Gastrocnemius medialis (tissue), 4 donors: Measurements from ENCODE around the gene HNRNPA0. TPM values are rescaled to one million over a fixed set of nuclear protein-coding genes. Genes with fewer than 3 reads are reported as not detected.

Source experiments
- ATAC-seq, 2 donors: fragments of 150-250 bp; one replicate each; pipeline ENCODE4 v1.9.1; 2016
- DNase-seq, 2 donors: peaks; one replicate each; pipeline ENCODE4 v3.0.0-alpha.2; 2019
- H3K27ac ChIP-seq, 4 donors: fragments of 200-600 bp; sonication (generic); 1 replicate in 1 of 4; 2 replicates in 3 of 4; pipeline ENCODE4 v1.5.1; 2016 to 2018; ENCODE audit warnings: mild to moderate bottlenecking in 2 of 4, moderate library complexity in 1 of 4
- H3K27me3 ChIP-seq, 3 donors: fragments of 200-600 bp; sonication (generic) in 2 of 3; 1 replicate in 1 of 3; 2 replicates in 2 of 3; pipeline versions ENCODE4 v1.5.1 to v1.6.0; 2016 to 2019; ENCODE audit warnings: mild to moderate bottlenecking in 1 of 3, moderate library complexity in 1 of 3
- H3K36me3 ChIP-seq, 2 donors: fragments of 200-600 bp; sonication (generic) in 1 of 2; one replicate each; pipeline ENCODE4 v1.5.1; 2017 to 2018
- H3K4me1 ChIP-seq, 2 donors: fragments of 200-600 bp; sonication (generic) in 1 of 2; one replicate each; pipeline ENCODE4 v1.5.1; 2016 to 2017; ENCODE audit warnings: mild to moderate bottlenecking in 2 of 2
- H3K4me3 ChIP-seq, 4 donors: fragments of 200-600 bp; sonication (generic) in 3 of 4; 1 replicate in 1 of 4; 2 replicates in 3 of 4; pipeline ENCODE4 v1.5.1; 2016 to 2019; ENCODE audit warnings: mild to moderate bottlenecking in 2 of 4
- H3K9me3 ChIP-seq, 3 donors: fragments of 200-600 bp; sonication (generic) in 2 of 3; 1 replicate in 1 of 3; 2 replicates in 2 of 3; pipeline ENCODE4 v1.5.1; 2016 to 2019
- POLR2A ChIP-seq, 2 donors: fragments of 450-650 bp; IDR thresholded peaks; one replicate each; pipeline ENCODE4 v1.6.1; 2017; ENCODE audit warnings: antibody characterized with exemption in 2 of 2, mild to moderate bottlenecking in 2 of 2, moderate library complexity in 2 of 2
- in situ Hi-C, 4 donors: fragments of 200-750 bp; cut with MboI; loops; one replicate each; pipeline versions ENCODE4 v1.15.0 to v1.8.0; 2017; ENCODE audit warnings: low sequenced_read_pairs in 4 of 4
- intact Hi-C: fragments of 100-400 bp; cut with DNase I; formaldehyde crosslinking; loops from one replicate; pipeline ENCODE4 v1.15.1; 2023; ENCODE audit warnings: low total_unique reads
- total RNA-seq, 4 donors: library from RNA; depleted of rRNA; stranded (reverse); fragments of >200 nt; gene quantifications; one replicate each; pipeline versions ENCODE4 v1.1.0 to v1.2.3, GENCODE V29; 2016
- TF ChIP-seq, protein P1 (sequence below), 5 experiments: fragments of 450-650 bp in 3 of 5; fragments of 200-600 bp in 2 of 5; sonication (generic) in 2 of 5; IDR thresholded peaks in 4 of 5; conservative IDR thresholded peaks in 1 of 5; 1 replicate in 4 of 5; 2 replicates in 1 of 5; pipeline ENCODE4 v1.5.1; 2016 to 2019; ENCODE audit warnings: antibody characterized with exemption in 5 of 5, mild to moderate bottlenecking in 3 of 5, moderate library complexity in 3 of 5

The HNRNPA0 gene
- total RNA-seq, 4 donors from 2014 or later = 4.2 to 6.0 (median 5.2) TPM

DNA sequence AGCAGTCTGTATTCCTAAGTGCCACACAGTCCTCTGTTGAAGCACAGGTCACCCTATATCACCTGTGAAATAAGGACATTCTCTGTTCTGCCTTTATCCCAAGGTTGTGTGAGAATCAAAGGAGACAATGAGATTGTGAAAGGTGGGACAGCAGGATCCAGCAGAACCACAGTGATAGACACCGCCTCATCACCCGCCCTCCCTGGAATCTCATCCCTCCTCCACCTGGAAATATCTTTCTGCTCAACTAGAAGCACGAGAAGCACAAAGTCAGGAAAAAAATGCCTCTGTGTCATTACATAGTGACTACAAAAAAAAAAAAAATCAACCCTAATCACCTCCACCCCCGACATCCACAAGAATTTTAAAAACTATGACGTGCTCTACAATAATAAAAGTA is 50.6 kb downstream of the HNRNPA0 start:
- DNase-seq (no peak), ATAC-seq (no peak)
- no peaks in the 10 kb centered on the region for H3K36me3 ChIP-seq
- no peak overlapping the region for H3K27ac ChIP-seq
- H3K27me3 ChIP-seq = no peaks in the 10 kb centered on the region
- TF ChIP-seq, protein P1, sequence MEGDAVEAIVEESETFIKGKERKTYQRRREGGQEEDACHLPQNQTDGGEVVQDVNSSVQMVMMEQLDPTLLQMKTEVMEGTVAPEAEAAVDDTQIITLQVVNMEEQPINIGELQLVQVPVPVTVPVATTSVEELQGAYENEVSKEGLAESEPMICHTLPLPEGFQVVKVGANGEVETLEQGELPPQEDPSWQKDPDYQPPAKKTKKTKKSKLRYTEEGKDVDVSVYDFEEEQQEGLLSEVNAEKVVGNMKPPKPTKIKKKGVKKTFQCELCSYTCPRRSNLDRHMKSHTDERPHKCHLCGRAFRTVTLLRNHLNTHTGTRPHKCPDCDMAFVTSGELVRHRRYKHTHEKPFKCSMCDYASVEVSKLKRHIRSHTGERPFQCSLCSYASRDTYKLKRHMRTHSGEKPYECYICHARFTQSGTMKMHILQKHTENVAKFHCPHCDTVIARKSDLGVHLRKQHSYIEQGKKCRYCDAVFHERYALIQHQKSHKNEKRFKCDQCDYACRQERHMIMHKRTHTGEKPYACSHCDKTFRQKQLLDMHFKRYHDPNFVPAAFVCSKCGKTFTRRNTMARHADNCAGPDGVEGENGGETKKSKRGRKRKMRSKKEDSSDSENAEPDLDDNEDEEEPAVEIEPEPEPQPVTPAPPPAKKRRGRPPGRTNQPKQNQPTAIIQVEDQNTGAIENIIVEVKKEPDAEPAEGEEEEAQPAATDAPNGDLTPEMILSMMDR (IDR thresholded peaks at IDR 0.05 in 4 of 5, conservative IDR thresholded peaks at IDR 0.05 in 1 of 5) = no peak
- no peak for TF ChIP-seq POLR2A (IDR thresholded peaks at IDR 0.05)
- in situ Hi-C loops = no loop called here
- no peaks in the 10 kb centered on the region for H3K9me3 ChIP-seq
- no peak overlapping the region for H3K4me3 ChIP-seq
- intact Hi-C loops = no loop called here
- H3K4me1 ChIP-seq = peaks cover 13% of the 10 kb centered on the region in 2 donors

- TF ChIP-seq POLR2A (IDR thresholded peaks at IDR 0.05) = no peak
- TF ChIP-seq, protein P1 (IDR thresholded peaks at IDR 0.05 in 4 of 5, conservative IDR thresholded peaks at IDR 0.05 in 1 of 5) = no peak
- in situ Hi-C loops = no loop called here
- Histone ChIP-seq H3K4me1 (peaks cover 13 to 17% of the 10 kb centered on the region in 2 donors), H3K9me3 (no peaks in the 10 kb centered on the region), H3K27ac (peak overlapping the region in 2 of 4 donors; percentile 8 to 44), H3K4me3 (no peak overlapping the region), H3K27me3 (no peaks in the 10 kb centered on the region), H3K36me3 (no peaks in the 10 kb centered on the region)
- intact Hi-C loops = no loop called here
- ATAC-seq (no peak), DNase-seq (no peak)
These were observed 53.9 kb downstream of the HNRNPA0 start for GRCh38 chr5:137700282-137700680.

- H3K9me3 ChIP-seq = no peaks in the 10 kb centered on the region
- in situ Hi-C loops (no loop called here), intact Hi-C loops (no loop called here)
- H3K27ac ChIP-seq = peak overlapping the region in 3 of 4 donors; percentile 8 to 44 (median 36)
- no peak overlapping the region for H3K4me3 ChIP-seq
- H3K4me1 ChIP-seq = peaks cover 13 to 24% of the 10 kb centered on the region in 2 donors
- TF ChIP-seq, protein P1 (IDR thresholded peaks at IDR 0.05 in 4 of 5, conservative IDR thresholded peaks at IDR 0.05 in 1 of 5) = no peak
- no peak for TF ChIP-seq POLR2A (IDR thresholded peaks at IDR 0.05)
- no peak for ATAC-seq
- no peak for DNase-seq
- H3K36me3 ChIP-seq = no peaks in the 10 kb centered on the region
- H3K27me3 ChIP-seq = no peaks in the 10 kb centered on the region
These were observed 54.6 kb downstream of the HNRNPA0 start for GRCh38 chr5:137699336-137700281.

GRCh38 chr5:137696481-137696880 is 57.7 kb downstream of the HNRNPA0 start:
- Histone ChIP-seq H3K36me3 (peaks cover 0 to 4% of the 10 kb centered on the region in 2 donors), H3K4me3 (no peak overlapping the region), H3K9me3 (no peaks in the 10 kb centered on the region), H3K4me1 (peaks cover 13 to 25% of the 10 kb centered on the region in 2 donors), H3K27ac (peak overlapping the region in 2 of 4 donors; percentile 11 to 43), H3K27me3 (no peaks in the 10 kb centered on the region)
- in situ Hi-C loops = no loop called here
- DNase-seq = no peak
- ATAC-seq = no peak
- intact Hi-C loops = no loop called here
- no peak for TF ChIP-seq POLR2A (IDR thresholded peaks at IDR 0.05)
- TF ChIP-seq, protein P1 (IDR thresholded peaks at IDR 0.05 in 4 of 5, conservative IDR thresholded peaks at IDR 0.05 in 1 of 5) = no peak
